ENCODE results near the gene GPBP1L1.

DNA sequence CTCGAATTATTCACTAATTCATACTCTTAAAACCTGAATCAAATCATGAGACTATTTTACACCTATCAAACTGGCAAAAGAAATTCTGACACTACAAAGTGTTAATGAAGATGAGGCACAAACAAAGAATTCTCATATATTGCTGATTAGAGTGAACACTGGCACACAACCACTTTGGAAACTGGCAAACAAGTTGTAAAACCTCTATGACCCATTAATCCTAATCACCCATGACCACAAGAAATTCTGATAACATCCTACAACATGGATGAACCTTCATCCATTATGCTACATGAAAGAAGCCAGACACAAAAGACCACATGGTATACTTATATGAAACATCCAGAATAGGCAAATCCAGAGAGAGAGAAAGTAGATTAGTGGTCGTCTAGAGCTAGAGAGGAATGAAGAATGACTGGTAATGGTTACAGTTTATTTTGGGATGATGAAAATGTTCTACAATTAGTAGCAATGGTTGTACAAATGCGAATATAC, 8.5 kb downstream of the GPBP1L1 start:
- TF ChIP-seq, protein P1, sequence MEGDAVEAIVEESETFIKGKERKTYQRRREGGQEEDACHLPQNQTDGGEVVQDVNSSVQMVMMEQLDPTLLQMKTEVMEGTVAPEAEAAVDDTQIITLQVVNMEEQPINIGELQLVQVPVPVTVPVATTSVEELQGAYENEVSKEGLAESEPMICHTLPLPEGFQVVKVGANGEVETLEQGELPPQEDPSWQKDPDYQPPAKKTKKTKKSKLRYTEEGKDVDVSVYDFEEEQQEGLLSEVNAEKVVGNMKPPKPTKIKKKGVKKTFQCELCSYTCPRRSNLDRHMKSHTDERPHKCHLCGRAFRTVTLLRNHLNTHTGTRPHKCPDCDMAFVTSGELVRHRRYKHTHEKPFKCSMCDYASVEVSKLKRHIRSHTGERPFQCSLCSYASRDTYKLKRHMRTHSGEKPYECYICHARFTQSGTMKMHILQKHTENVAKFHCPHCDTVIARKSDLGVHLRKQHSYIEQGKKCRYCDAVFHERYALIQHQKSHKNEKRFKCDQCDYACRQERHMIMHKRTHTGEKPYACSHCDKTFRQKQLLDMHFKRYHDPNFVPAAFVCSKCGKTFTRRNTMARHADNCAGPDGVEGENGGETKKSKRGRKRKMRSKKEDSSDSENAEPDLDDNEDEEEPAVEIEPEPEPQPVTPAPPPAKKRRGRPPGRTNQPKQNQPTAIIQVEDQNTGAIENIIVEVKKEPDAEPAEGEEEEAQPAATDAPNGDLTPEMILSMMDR (IDR thresholded peaks at IDR 0.05 in 8 of 11, conservative IDR thresholded peaks at IDR 0.05 in 3 of 11), result no peak
- TF ChIP-seq POLR2A (IDR thresholded peaks at IDR 0.05), result no peak

Measured in spleen (tissue), 7 donors.